HUES64 (cell line): ENCODE data around the gene BAG1.

Source experiments
- H3K27ac ChIP-seq: 2 replicates; pipeline ENCODE4 v1.7.0; 2013; ENCODE audit warnings: low read depth, low read length, inconsistent platforms
- H3K27me3 ChIP-seq: 2 replicates; pipeline ENCODE4 v1.6.1; 2013; ENCODE audit warnings: mild to moderate bottlenecking, low read length; ENCODE audit not compliant: insufficient read depth
- H3K36me3 ChIP-seq: 2 replicates; pipeline ENCODE4 v1.6.1; 2013; ENCODE audit warnings: mild to moderate bottlenecking, low read length; ENCODE audit not compliant: insufficient read depth
- H3K4me1 ChIP-seq: 2 replicates; pipeline ENCODE4 v1.6.1; 2013; ENCODE audit warnings: mild to moderate bottlenecking, low read length, moderate library complexity; ENCODE audit not compliant: insufficient read depth
- H3K4me3 ChIP-seq: 2 replicates; pipeline ENCODE4 v1.5.1; 2013; ENCODE audit warnings: mild to moderate bottlenecking, low read length, moderate library complexity
- H3K9ac ChIP-seq: 2 replicates; pipeline ENCODE4 v1.6.1; 2013; ENCODE audit warnings: mild to moderate bottlenecking, low read depth, low read length
- H3K9me3 ChIP-seq: 2 replicates; pipeline ENCODE4 v1.6.1; 2013; ENCODE audit warnings: low read depth, low read length; ENCODE audit not compliant: insufficient read depth
- WGBS: fragments of 150-250, 120-280 bp; methylation state at CpG from one replicate; pipeline ENCODE4 v1.1.7; 2013; ENCODE audit warnings: missing lambda C conversion rate; 5-methylcytosine and 5-hydroxymethylcytosine counted together

Gene BAG1

GRCh38 chr9:33228606-33229005, 35.9 kb downstream of the BAG1 start:
- no peak overlapping the region for H3K27ac ChIP-seq
- no peak overlapping the region for H3K4me3 ChIP-seq
- no peaks in the 10 kb centered on the region for H3K27me3 ChIP-seq
- 85% methylated on average over 4 of the region's 4 CpGs for WGBS
- no peak overlapping the region for H3K9ac ChIP-seq
- no peaks in the 10 kb centered on the region; the same call in 1 of the 2 replicates for H3K4me1 ChIP-seq
- no peaks in the 10 kb centered on the region for H3K9me3 ChIP-seq
- no peaks in the 10 kb centered on the region for H3K36me3 ChIP-seq

DNA sequence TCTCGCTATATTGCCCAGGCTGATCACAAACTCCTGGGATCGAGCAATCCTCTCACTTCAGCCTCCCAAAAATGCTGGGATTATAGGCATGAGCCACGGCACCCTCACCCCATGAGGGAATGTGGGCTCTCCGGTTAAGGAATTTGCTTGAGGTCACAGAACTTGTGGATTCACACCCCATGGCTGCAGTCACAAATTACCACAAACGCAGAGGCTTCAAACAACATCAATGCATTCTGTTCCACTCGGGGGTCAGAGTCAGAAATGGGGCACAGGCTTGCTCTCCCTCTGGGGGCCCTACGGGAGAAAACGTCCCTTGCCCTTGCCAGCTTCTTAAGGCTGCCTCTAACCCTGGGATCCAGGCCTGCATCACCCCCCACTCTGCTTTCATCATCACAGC, 36.8 kb downstream of the BAG1 start:
- Histone ChIP-seq H3K27me3 (no peaks in the 10 kb centered on the region), H3K4me1 (no peaks in the 10 kb centered on the region; the same call in 1 of the 2 replicates), H3K9me3 (no peaks in the 10 kb centered on the region), H3K9ac (0 out of 2 replicates have a peak overlapping the region, but pooled peaks have one; percentile 9), H3K27ac (no peak overlapping the region), H3K36me3 (no peaks in the 10 kb centered on the region), H3K4me3 (no peak overlapping the region)
- WGBS, result 80% methylated on average over 8 of the region's 8 CpGs

- H3K9me3 ChIP-seq, result no peaks in the 10 kb centered on the region
- H3K4me3 ChIP-seq, result no peak overlapping the region
- H3K9ac ChIP-seq, result no peak overlapping the region
- H3K36me3 ChIP-seq, result no peaks in the 10 kb centered on the region
- H3K27me3 ChIP-seq, result no peaks in the 10 kb centered on the region
- H3K4me1 ChIP-seq, result no peaks in the 10 kb centered on the region; the same call in 1 of the 2 replicates
- no peak overlapping the region for H3K27ac ChIP-seq
- WGBS, result 94% methylated on average over 10 of the region's 10 CpGs
These were observed 37.5 kb downstream of the BAG1 start for GRCh38 chr9:33227008-33227398.

DNA sequence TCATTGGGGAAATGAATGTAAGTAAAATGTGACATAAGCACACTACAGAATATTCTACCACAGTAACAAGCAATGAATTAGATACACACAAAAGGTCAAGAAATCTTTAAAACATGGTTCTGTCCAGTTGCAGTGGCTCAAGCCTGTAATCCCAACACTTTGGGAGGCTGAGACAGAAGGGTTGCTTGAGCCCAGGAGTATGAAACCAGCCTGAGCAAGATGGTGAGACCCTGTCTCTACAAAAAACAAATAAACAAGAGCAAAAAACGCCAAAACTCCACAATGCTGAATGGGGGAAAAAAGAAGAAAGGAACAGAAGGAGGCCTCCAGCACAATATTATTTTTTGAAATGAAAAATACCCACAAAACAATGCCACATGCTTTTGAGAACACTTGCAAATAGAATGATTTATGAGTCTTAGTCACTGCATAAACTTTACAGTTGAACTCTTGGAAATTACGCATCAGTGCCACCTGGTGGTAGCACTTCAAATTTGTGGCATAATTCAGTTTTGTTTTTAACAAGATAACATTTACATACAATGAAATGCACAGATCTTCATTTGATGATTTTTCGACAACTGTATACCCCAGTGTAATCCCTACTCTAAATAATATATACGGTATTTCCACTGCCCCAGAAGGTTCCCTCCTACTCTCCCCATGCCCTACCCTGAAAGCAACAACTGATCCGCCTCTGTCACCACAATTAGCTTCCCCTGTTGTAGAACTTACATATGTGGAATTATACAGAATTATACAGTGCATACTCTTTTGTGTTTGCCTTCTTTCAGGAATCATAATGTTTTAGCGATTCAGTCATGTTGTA, 39.0 kb downstream of the BAG1 start:
- Histone ChIP-seq H3K4me1 (no peaks in the 10 kb centered on the region; the same call in 1 of the 2 replicates), H3K27ac (no peak overlapping the region), H3K36me3 (no peaks in the 10 kb centered on the region), H3K4me3 (no peak overlapping the region), H3K9ac (no peak overlapping the region), H3K27me3 (no peaks in the 10 kb centered on the region), H3K9me3 (no peaks in the 10 kb centered on the region)
- 31% methylated on average over 5 of the region's 6 CpGs for WGBS

DNA sequence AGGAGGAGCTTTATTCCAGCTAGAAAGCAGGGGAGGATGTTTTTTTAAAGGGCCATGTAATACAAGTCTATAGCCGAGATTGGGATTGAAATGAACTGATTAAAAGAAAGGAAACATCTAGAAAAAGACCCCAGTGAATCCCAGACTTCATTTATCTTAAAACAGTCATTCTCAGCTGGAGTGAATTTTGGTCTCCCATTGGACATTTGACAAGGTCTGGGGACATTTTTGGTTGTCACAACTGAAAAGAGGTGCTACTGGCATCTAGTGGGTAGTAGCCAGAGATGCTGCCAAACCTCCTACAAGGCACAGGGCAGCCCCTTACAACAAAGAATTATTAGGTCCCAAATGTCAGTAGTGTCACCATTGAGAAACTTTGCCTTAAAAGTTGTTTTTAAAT, 40.8 kb downstream of the BAG1 start:
- Histone ChIP-seq H3K27me3 (no peaks in the 10 kb centered on the region), H3K4me1 (no peaks in the 10 kb centered on the region; the same call in 1 of the 2 replicates), H3K27ac (no peak overlapping the region), H3K9me3 (no peaks in the 10 kb centered on the region), H3K36me3 (no peaks in the 10 kb centered on the region), H3K9ac (no peak overlapping the region), H3K4me3 (no peak overlapping the region)
- WGBS, result 83% methylated on average over 1 of the region's 1 CpG

DNA sequence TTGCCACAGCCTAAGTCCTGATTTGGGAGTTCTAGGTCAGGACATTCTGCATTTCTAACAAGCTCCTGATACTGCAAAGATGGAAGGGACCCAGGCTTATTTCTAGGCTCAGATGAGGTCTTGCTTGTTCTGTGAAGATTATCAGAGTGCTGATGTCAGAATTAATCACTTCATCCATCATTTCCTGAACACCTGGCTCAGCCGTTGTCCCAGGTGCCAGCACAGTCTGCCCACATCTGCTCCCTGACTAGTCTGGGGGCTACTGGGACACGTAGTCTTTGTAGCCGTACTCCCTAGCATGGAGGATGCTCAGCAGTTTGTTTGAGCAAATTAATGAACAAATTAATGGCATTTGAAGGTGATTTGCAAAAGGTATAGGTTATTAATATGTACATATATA, 42.5 kb downstream of the BAG1 start:
- Histone ChIP-seq H3K9me3 (no peaks in the 10 kb centered on the region), H3K4me3 (no peak overlapping the region), H3K9ac (no peak overlapping the region), H3K27me3 (peaks cover 3% of the 10 kb centered on the region; the same call in 1 of the 2 replicates), H3K27ac (no peak overlapping the region), H3K4me1 (no peaks in the 10 kb centered on the region), H3K36me3 (no peaks in the 10 kb centered on the region)
- 96% methylated on average over 3 of the region's 3 CpGs for WGBS

DNA sequence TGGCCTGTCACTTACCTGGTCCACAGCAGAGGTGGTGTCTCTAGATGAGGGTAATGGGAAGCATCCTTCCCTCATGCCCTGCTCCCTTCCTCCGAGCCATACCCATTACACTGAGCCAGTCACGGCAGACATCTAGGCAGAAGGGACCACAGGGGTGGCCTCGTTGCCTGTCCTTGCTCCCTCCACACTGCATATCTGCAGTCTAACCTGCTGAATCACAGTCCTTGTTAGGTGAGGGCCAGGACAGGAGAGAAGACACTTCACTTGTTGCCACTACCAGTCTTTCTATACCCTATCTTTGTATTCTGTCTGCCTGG, 43.0 kb downstream of the BAG1 start:
- no peaks in the 10 kb centered on the region for H3K36me3 ChIP-seq
- H3K4me3 ChIP-seq, result no peak overlapping the region
- H3K4me1 ChIP-seq, result no peaks in the 10 kb centered on the region
- no peaks in the 10 kb centered on the region for H3K9me3 ChIP-seq
- H3K27me3 ChIP-seq, result peaks cover 6% of the 10 kb centered on the region; the same call in 1 of the 2 replicates
- no peak overlapping the region for H3K9ac ChIP-seq
- 93% methylated on average over 3 of the region's 3 CpGs for WGBS
- no peak overlapping the region for H3K27ac ChIP-seq

- H3K4me3 ChIP-seq, result no peak overlapping the region
These were observed 43.6 kb downstream of the BAG1 start for GRCh38 chr9:33220681-33221567.

DNA sequence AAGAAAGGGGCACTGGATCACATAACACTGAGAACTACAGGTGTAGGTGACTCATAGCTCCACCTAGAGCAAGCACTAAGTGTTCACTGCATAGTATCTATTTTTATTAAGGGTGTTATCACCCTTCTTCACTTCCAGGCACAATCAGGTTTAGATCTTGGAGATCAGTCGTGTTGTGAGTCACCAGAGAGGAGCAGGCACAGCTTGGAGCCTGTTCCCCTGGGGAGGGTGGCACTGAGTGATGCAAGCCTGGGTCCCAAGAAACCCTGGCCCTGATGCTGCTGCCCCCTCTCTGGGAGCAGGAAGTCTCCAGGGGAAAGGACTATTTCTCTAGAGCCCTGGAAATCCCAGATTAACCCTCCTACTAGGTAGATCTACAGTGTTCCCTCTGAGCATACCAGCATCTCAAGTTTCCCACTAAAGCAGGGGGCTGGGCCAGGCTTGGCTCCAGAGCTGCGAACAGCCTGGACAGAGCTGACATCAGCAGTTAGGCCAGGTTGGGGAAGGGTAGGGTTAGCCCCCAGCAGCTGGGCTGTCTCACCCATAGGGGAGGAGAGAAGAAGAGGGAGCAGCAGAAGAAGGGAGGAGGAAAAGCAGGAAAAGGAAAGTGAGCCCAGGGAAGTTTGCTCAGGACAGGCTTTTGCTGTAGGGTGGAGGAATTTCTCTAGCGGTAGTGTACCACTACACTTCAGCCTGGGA, 52.7 kb downstream of the BAG1 start:
- Histone ChIP-seq H3K27me3 (peaks cover under 1% of the 10 kb centered on the region; the same call in 1 of the 2 replicates), H3K27ac (no peak overlapping the region), H3K9me3 (no peaks in the 10 kb centered on the region), H3K4me3 (no peak overlapping the region), H3K9ac (no peak overlapping the region), H3K36me3 (no peaks in the 10 kb centered on the region), H3K4me1 (peaks cover 9% of the 10 kb centered on the region; the same call in 1 of the 2 replicates)
- WGBS, result 57% methylated on average over 3 of the region's 3 CpGs

More at GRCh38 chr9:33220681-33221567, 43.6 kb downstream of the BAG1 start:
- peaks cover 6% of the 10 kb centered on the region; the same call in 1 of the 2 replicates for H3K27me3 ChIP-seq
- H3K9ac ChIP-seq, result no peak overlapping the region
- no peaks in the 10 kb centered on the region for H3K36me3 ChIP-seq
- no peak overlapping the region for H3K27ac ChIP-seq
- 88% methylated on average over 14 of the region's 14 CpGs for WGBS
- H3K9me3 ChIP-seq, result no peaks in the 10 kb centered on the region
- no peaks in the 10 kb centered on the region for H3K4me1 ChIP-seq

DNA sequence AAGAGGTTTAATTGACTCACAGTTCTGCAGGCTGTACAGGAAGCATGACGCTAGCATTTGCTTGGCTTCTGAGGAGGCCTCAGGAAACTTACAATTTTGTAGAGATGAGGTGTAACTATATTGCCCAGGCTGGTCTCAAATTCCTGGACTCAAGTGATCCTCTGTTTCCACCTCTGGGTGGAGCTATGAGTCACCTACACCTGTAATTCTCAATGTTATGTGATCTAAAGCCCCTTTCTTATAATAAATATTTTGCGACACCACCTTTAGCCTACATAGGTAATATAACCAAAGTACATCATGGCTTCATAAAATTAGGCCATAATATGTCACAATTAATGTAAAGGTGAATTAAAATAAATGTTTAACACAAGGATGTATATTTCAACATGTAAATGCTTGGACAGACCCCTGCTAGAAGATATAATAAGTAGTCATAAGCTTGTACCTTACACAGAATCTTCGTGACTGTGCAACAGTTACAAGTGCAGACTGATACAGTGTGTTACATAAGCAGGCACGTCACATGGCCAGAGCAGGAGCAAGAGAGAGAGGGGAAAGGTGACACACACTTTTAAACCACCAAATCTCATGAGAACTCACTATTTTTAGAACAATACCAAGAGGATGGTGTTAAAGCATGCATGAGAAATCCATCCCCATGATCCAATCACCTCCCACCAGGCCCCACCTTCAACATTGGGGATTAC, 54.3 kb downstream of the BAG1 start:
- WGBS, result 78% methylated on average over 3 of the region's 4 CpGs
- Histone ChIP-seq H3K27ac (no peak overlapping the region), H3K4me3 (no peak overlapping the region), H3K4me1 (peaks cover 9% of the 10 kb centered on the region; the same call in 1 of the 2 replicates), H3K9ac (no peak overlapping the region), H3K27me3 (no peaks in the 10 kb centered on the region), H3K36me3 (no peaks in the 10 kb centered on the region), H3K9me3 (no peaks in the 10 kb centered on the region)
